ENCODE data around the gene BST2.

The BST2 gene

DNA sequence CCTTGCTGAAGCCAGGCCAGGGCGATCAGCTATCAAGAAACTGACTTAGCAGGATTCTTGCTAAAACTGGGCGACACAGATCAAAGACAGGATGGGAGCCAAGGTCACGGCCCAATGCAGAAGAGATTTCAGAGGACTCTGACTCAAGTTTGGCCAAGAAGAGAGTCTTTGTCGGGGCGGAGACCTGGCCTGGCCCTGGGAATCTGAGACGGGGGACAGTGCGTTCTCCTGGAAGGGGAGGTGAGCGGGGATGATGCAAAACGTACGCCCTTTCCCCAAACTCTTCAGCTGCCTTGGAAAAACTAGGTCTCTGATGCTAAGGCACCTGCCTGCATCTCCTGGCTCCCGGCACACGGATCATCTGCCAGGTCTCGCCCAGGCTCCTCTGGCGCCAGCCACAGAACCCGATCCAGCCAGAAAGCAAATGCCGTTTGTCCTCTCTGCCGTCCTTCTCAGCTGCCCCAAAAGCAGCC is 24.2 kb upstream of the BST2 start:
- no peak for DNase-seq
- H3K27ac Mint-ChIP-seq, result no peak overlapping the region
- H3K27me3 Mint-ChIP-seq, result no peaks in the 10 kb centered on the region
- no peaks in the 10 kb centered on the region for H3K9me3 Mint-ChIP-seq
- no peak for ATAC-seq
- no peaks in the 10 kb centered on the region for H3K36me3 Mint-ChIP-seq (ENCODE audit: low read depth)
- H3K4me1 Mint-ChIP-seq, result no peaks in the 10 kb centered on the region
- H3K4me3 Mint-ChIP-seq, result no peak overlapping the region

- DNase-seq (peak; percentile 52), ATAC-seq (peak; percentile 35)
- Mint-ChIP-seq H3K27me3 (no peaks in the 10 kb centered on the region), H3K4me3 (no peak overlapping the region), H3K27ac (no peak overlapping the region), H3K4me1 (peaks cover 5% of the 10 kb centered on the region), H3K9me3 (no peaks in the 10 kb centered on the region), H3K36me3 (ENCODE audit: low read depth) (no peaks in the 10 kb centered on the region)
Observed at GRCh38 chr19:17424743-17425365, 19.4 kb upstream of the BST2 start.

DNA sequence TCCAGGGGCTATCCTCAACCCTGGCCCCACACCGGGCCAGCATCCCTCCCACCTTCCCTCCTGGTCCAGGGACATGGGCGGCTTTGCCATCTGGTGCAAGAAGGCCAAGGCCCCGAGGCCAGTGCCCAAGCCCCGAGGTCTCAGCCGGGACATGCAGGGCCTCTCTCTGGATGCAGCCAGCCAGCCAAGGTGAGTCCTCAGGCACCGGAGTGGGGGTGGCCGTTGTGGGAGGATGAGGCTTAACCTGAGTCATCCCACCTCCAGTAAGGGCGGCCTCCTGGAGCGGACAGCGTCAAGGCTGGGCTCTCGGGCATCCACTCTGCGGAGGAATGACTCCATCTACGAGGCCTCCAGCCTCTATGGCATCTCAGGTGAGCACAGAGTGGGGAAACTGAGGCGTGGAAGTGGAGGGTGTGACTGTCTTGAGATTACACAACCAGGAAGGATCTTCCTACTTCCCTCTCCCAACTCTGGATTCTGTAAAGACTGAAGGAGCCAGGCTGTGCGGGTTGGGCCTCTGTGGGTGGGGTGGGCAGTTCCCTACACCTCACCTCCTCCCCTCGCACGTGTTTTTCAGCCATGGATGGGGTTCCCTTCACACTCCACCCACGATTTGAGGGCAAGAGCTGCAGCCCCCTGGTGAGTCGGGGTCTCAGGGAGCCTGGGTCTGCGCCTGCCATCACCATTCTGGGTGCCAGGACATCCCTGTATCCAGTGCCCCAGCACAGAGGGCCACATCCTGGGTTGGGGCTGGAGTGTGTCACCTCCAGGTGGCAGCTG is 18.2 kb upstream of the BST2 start:
- no peak for ATAC-seq
- no peak for DNase-seq
- H3K4me1 Mint-ChIP-seq, result peaks cover 15% of the 10 kb centered on the region
- no peaks in the 10 kb centered on the region for H3K9me3 Mint-ChIP-seq
- no peak overlapping the region for H3K4me3 Mint-ChIP-seq
- no peaks in the 10 kb centered on the region for H3K27me3 Mint-ChIP-seq
- H3K36me3 Mint-ChIP-seq (ENCODE audit: low read depth), result no peaks in the 10 kb centered on the region
- H3K27ac Mint-ChIP-seq, result no peak overlapping the region

DNA sequence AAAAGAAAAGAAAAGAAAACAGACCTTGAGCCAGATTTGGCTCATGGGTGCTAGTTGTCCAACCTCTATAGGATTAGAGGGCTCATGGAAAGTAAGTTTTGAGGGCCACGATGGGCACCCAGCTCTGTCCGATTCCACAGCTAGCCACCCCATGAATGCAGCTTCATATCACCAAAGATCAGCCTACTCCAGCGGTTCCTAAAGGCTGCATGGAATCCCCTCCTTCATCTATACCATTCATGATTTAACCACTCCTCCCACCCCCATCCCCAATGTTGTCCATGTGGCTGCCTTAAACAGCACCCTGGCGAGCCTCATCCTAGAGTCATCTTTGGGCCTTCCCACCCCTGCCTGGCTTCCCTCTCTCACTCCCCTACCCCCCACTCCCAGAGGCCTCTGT is 16.5 kb upstream of the BST2 start:
- Mint-ChIP-seq H3K4me3 (no peak overlapping the region), H3K36me3 (ENCODE audit: low read depth) (peaks cover under 1% of the 10 kb centered on the region), H3K4me1 (peaks cover 16% of the 10 kb centered on the region), H3K9me3 (no peaks in the 10 kb centered on the region), H3K27me3 (no peaks in the 10 kb centered on the region), H3K27ac (no peak overlapping the region)
- no peak for ATAC-seq
- no peak for DNase-seq

DNA sequence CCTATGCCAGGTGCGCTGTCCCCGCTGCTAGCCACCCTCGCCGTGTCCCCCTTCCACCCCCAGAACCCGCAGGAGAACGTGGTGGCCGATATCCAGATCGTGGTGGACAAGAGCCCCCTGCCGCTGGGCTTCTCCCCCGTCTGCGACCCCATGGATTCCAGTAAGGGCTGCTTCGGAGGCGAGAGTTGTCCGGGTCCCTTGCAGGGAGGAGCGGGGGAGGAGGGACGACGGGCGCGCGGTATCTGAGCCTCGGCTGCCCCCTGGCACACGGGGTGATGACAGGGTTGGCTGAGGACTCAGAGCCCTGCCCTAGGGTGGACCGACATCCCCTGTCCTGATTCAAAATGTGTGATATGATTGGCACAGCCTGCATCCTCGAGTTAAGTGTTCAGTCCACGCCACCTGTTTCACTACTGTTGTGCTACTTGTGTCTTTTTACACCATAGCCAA is 15.1 kb upstream of the BST2 start:
- ATAC-seq (peak; percentile 41), DNase-seq (peak; percentile 48)
- peak overlapping the region; percentile 88 for H3K4me3 Mint-ChIP-seq
- H3K36me3 Mint-ChIP-seq (ENCODE audit: low read depth), result peaks cover 2% of the 10 kb centered on the region
- no peak overlapping the region for H3K27ac Mint-ChIP-seq
- H3K9me3 Mint-ChIP-seq, result no peaks in the 10 kb centered on the region
- H3K4me1 Mint-ChIP-seq, result peaks cover 16% of the 10 kb centered on the region
- H3K27me3 Mint-ChIP-seq, result no peaks in the 10 kb centered on the region

- Mint-ChIP-seq H3K27ac (peak within 1 kb of the TSS; percentile 91), H3K4me3 (peak within 1 kb of the TSS; percentile 88), H3K4me1 (peaks cover 16% of the 10 kb centered on the region), H3K36me3 (ENCODE audit: low read depth) (peaks cover 2% of the 10 kb centered on the region), H3K27me3 (no peaks in the 10 kb centered on the region), H3K9me3 (no peaks in the 10 kb centered on the region)
- ATAC-seq (peak; percentile 96), DNase-seq (peak; percentile 96)
Observed at GRCh38 chr19:17419621-17420474, 14.4 kb upstream of the BST2 start, which contains the start of gene MVB12A. Gene MVB12A (plus strand): TSS chr19:17420047. CDS start chr19:17420136, 89 bp downstream.

GRCh38 chr19:17419154-17419620 is 13.8 kb upstream of the BST2 start:
- Mint-ChIP-seq H3K4me1 (peaks cover 16% of the 10 kb centered on the region), H3K36me3 (ENCODE audit: low read depth) (peaks cover 4% of the 10 kb centered on the region), H3K4me3 (peak overlapping the region; percentile 88), H3K27me3 (no peaks in the 10 kb centered on the region), H3K9me3 (no peaks in the 10 kb centered on the region), H3K27ac (peak overlapping the region; percentile 91)
- ATAC-seq (no peak), DNase-seq (no peak)

GRCh38 chr19:17418710-17419109 is 13.3 kb upstream of the BST2 start:
- H3K27ac Mint-ChIP-seq, result peak overlapping the region; percentile 91
- H3K4me3 Mint-ChIP-seq, result peak overlapping the region; percentile 88
- no peak for ATAC-seq

DNA sequence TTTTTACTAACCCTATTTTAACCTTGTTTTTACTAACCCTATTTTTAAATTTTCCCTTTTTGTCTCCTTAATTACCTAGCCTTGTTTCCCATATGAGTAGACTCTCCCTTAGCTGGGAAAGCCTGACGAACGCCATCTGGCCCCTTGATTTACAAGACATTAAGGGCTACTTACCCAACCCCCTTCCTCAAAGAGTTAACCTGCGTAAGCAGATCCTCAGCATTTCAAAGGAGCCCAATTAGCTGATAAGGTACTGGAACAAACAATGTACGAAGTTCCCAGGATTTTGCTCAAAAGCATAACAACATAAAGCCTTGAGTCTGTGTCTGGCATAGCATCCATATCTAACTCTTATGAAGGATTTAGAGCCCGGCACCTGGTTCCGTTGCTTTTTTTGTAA is 9.7 kb upstream of the BST2 start:
- DNase-seq (no peak), ATAC-seq (no peak)
- H3K27ac Mint-ChIP-seq, result no peak overlapping the region
- no peak overlapping the region for H3K4me3 Mint-ChIP-seq
- no peaks in the 10 kb centered on the region for H3K9me3 Mint-ChIP-seq
- H3K4me1 Mint-ChIP-seq, result peaks cover 18% of the 10 kb centered on the region
- no peaks in the 10 kb centered on the region for H3K27me3 Mint-ChIP-seq
- peaks cover 4% of the 10 kb centered on the region for H3K36me3 Mint-ChIP-seq (ENCODE audit: low read depth)

More at GRCh38 chr19:17418710-17419109, 13.3 kb upstream of the BST2 start:
- peaks cover 16% of the 10 kb centered on the region for H3K4me1 Mint-ChIP-seq
- H3K36me3 Mint-ChIP-seq (ENCODE audit: low read depth), result peaks cover 4% of the 10 kb centered on the region
- no peaks in the 10 kb centered on the region for H3K9me3 Mint-ChIP-seq
- H3K27me3 Mint-ChIP-seq, result no peaks in the 10 kb centered on the region
- no peak for DNase-seq

DNA sequence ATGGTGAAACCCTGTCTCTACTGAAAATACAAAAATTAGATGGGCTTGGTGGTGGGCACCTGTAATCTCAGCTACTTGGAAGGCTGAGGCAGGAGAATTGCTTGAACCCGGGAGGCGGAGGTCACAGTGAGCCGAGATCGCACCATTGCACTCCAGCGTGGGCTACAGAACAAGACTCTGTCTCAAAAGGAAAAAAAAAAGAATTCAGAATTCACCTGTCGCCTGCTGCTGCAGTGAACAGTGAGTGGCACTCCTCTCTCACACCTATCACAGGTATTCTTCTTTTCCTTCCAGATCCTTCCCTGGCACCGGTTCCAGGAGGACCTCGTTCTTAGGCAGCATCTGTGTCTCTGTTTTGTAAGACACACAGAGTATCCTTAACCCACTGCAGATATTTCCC is 8.7 kb upstream of the BST2 start:
- Mint-ChIP-seq H3K27me3 (no peaks in the 10 kb centered on the region), H3K36me3 (ENCODE audit: low read depth) (peaks cover 4% of the 10 kb centered on the region), H3K4me1 (peaks cover 12% of the 10 kb centered on the region), H3K27ac (no peak overlapping the region), H3K4me3 (no peak overlapping the region), H3K9me3 (no peaks in the 10 kb centered on the region)
- no peak for DNase-seq
- ATAC-seq, result no peak

GRCh38 chr19:17411801-17412200 is 6.4 kb upstream of the BST2 start:
- H3K9me3 Mint-ChIP-seq, result no peaks in the 10 kb centered on the region
- ATAC-seq (no peak), DNase-seq (no peak)
- peaks cover 2% of the 10 kb centered on the region for H3K36me3 Mint-ChIP-seq (ENCODE audit: low read depth)
- H3K4me1 Mint-ChIP-seq, result peaks cover 18% of the 10 kb centered on the region
- H3K4me3 Mint-ChIP-seq, result no peak overlapping the region
- peak overlapping the region; percentile 15 for H3K27ac Mint-ChIP-seq
- H3K27me3 Mint-ChIP-seq, result no peaks in the 10 kb centered on the region

GRCh38 chr19:17409990-17410389 is 4.6 kb upstream of the BST2 start:
- Mint-ChIP-seq H3K4me1 (peaks cover 33% of the 10 kb centered on the region), H3K27me3 (no peaks in the 10 kb centered on the region), H3K4me3 (no peak overlapping the region), H3K27ac (no peak overlapping the region), H3K36me3 (ENCODE audit: low read depth) (peaks cover 2% of the 10 kb centered on the region), H3K9me3 (no peaks in the 10 kb centered on the region)
- DNase-seq, result no peak
- no peak for ATAC-seq

DNA sequence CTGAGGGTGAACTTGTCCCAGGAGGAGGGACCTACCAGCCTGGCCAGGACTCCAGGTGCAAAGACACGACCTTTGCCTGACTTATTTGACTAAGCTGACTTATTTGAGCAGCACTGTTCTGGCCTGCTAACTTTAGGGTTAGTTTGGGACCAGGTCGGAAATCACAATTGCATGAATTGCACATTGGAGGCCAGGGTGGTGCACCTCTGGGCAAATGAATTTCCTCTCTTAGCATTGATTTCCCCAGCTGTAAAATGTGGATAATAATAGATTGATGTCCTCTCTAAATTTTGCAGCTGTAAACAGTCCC is 1.4 kb upstream of the BST2 start:
- H3K4me3 Mint-ChIP-seq, result peak overlapping the region; percentile 81
- no peaks in the 10 kb centered on the region for H3K9me3 Mint-ChIP-seq
- no peaks in the 10 kb centered on the region for H3K27me3 Mint-ChIP-seq
- peaks cover 40% of the 10 kb centered on the region for H3K4me1 Mint-ChIP-seq
- ATAC-seq (no peak), DNase-seq (peak; percentile 16)
- peaks cover 9% of the 10 kb centered on the region for H3K36me3 Mint-ChIP-seq (ENCODE audit: low read depth)
- peak overlapping the region; percentile 85 for H3K27ac Mint-ChIP-seq

- Mint-ChIP-seq H3K27me3 (no peaks in the 10 kb centered on the region), H3K9me3 (no peaks in the 10 kb centered on the region), H3K36me3 (ENCODE audit: low read depth) (peaks cover 13% of the 10 kb centered on the region), H3K4me3 (peak overlapping the region; percentile 81), H3K4me1 (peaks cover 40% of the 10 kb centered on the region), H3K27ac (peak overlapping the region; percentile 85)
- DNase-seq (peak; percentile 47), ATAC-seq (peak; percentile 1)
Observed at GRCh38 chr19:17406046-17406886, 836 bp upstream of the BST2 start.
